ENCODE measurements around the gene RELN. TPM values are rescaled to one million over a fixed set of nuclear protein-coding genes. Genes with fewer than 3 reads are reported as not detected.

The RELN gene
- total and polyA plus RNA-seq, 10 of the 15 experiments (the other 5 are each of a cell fraction or from before 2014, with no cell fraction given), result 0.11 to 0.21 TPM; not detected in 8

GRCh38 chr7:103987451-103987850 is 2.0 kb downstream of the RELN start (continued):
- TF ChIP-seq FOXM1 (IDR thresholded peaks at IDR 0.05; ENCODE audit: low read depth, low read length) (no peak), ESRRA (IDR thresholded peaks at IDR 0.05; ENCODE audit: low read length) (no peak), JUNB (IDR thresholded peaks at IDR 0.05) (no peak), KDM1A (IDR thresholded peaks at IDR 0.05; ENCODE audit: borderline replicate concordance) (no peak), BCL11A (IDR thresholded peaks at IDR 0.05; ENCODE audit: low read depth, low read length) (no peak), TAF1 (IDR thresholded peaks at IDR 0.05; ENCODE audit: borderline replicate concordance, low read depth, low read length) (no peak), WRNIP1 (IDR thresholded peaks at IDR 0.05; ENCODE audit: borderline replicate concordance, low read depth, low read length) (no peak), EZH2 (IDR thresholded peaks at IDR 0.05; ENCODE audit: borderline replicate concordance, control insufficient read depth, low read depth, low read length) (no peak)
- TF ChIP-seq, protein P1, sequence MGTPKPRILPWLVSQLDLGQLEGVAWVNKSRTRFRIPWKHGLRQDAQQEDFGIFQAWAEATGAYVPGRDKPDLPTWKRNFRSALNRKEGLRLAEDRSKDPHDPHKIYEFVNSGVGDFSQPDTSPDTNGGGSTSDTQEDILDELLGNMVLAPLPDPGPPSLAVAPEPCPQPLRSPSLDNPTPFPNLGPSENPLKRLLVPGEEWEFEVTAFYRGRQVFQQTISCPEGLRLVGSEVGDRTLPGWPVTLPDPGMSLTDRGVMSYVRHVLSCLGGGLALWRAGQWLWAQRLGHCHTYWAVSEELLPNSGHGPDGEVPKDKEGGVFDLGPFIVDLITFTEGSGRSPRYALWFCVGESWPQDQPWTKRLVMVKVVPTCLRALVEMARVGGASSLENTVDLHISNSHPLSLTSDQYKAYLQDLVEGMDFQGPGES (IDR thresholded peaks at IDR 0.05), result no peak

DNA sequence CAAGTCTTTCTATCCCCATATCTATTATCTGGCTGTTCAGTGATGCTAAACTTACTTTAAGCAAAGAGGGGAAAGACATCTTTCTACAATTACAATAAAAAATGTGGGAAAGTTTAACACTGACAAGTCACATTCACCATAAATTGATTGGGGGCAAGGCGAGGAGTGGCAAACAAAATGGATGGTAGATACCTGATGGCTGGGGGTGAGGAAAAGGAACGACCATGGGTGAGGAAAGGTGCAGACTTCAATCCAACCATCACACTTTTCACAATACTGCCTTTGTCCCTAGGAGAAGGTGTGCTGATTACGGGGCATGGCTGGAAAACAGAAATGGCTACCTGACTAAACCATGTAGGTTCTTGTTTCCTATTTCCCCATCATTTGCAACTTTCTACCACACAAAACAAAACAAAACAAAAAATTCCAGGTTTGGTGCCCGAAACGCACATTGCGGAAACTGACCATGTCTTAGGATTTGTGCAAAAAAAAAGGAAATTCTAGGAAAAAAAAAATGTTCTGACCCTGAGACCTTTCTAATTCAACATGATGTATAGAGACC is 3.8 kb downstream of the RELN start:
- BruUV-seq (replicated peaks), result no TSS peak
- no peaks in the 10 kb centered on the region for H4K20me1 ChIP-seq (ENCODE audit: control insufficient read depth, insufficient read depth)
- intact Hi-C loops (cut with micrococcal nuclease; ENCODE audit: unreplicated experiment), result no loop called here
- DNase-seq (ENCODE audit: low read depth, low spot score), result no peak
- H3K4me1 ChIP-seq (ENCODE audit: control insufficient read depth, insufficient read depth, low read length), result no peaks in the 10 kb centered on the region
- RAD21 ChIA-PET (ENCODE audit: unreplicated experiment), result no interaction called here
- no peaks in the 10 kb centered on the region for H3K9me3 ChIP-seq (replicated peaks; ENCODE audit: control insufficient read depth, insufficient read depth, low read length)
- H3K9ac ChIP-seq (ENCODE audit: control insufficient read depth, insufficient read depth, low read length), result no peak overlapping the region
- H3K79me2 ChIP-seq (ENCODE audit: control insufficient read depth, insufficient read depth, low read length), result no peaks in the 10 kb centered on the region
- no peak overlapping the region for H3K27ac ChIP-seq (ENCODE audit: control insufficient read depth, insufficient read depth)
- POLR2A ChIA-PET, result no interaction called here
- no peak overlapping the region for H3K4me2 ChIP-seq (ENCODE audit: control insufficient read depth, insufficient read depth)
- SMC1A ChIA-PET (ENCODE audit: uncharacterized antibody, unreplicated experiment), result no interaction called here
- no peak overlapping the region for H2AFZ ChIP-seq (ENCODE audit: control insufficient read depth, low read depth, low read length)
- H3K4me3 ChIP-seq, result no peak overlapping the region
- peaks cover 4 to 5% of the 10 kb centered on the region in 2 experiments for H3K27me3 ChIP-seq (replicated peaks in 1 of 2; ENCODE audit: control insufficient read depth in 2 of 2, insufficient read depth in 2 of 2, low read length in 1 of 2)
- CTCF ChIA-PET, result interaction anchor here (1.2 kb wide), 1 partner anchor 19 kb away, joined by 3 read pairs; no protein-coding TSS in a partner anchor
- no peak for FAIRE-seq
- 33% methylated on average over 6 of the region's 6 CpGs for WGBS (ENCODE audit: insufficient coverage, insufficient replicate concordance, low lambda C conversion rate, missing lambda C conversion rate)
- in situ Hi-C loops (cut with MboI), result no loop called here
- ATAC-seq, result no peak
- no peaks in the 10 kb centered on the region for H3K36me3 ChIP-seq (ENCODE audit: control insufficient read depth in 2 of 2, insufficient read depth in 2 of 2, low read length in 1 of 2)
- TF ChIP-seq KAT2A (conservative IDR thresholded peaks at IDR 0.05; ENCODE audit: control insufficient read depth, low read depth, low read length) (no peak), SMARCA5 (IDR thresholded peaks at IDR 0.05) (no peak), HDAC2 (IDR thresholded peaks at IDR 0.05) (no peak), SUPT20H (IDR thresholded peaks at IDR 0.05; ENCODE audit: borderline replicate concordance, control insufficient read depth, low read depth, low read length) (no peak), ZNF217 (IDR thresholded peaks at IDR 0.05) (no peak), ZNF207 (IDR thresholded peaks at IDR 0.05; ENCODE audit: borderline replicate concordance) (no peak), MTA3 (IDR thresholded peaks at IDR 0.05; ENCODE audit: borderline replicate concordance, low read length) (no peak), ETV6 (conservative IDR thresholded peaks at IDR 0.05 in 1 of 2, IDR thresholded peaks at IDR 0.05 in 1 of 2; ENCODE audit: borderline replicate concordance in 1 of 2, low read depth in 1 of 2) (no peak), SMAD5 (IDR thresholded peaks at IDR 0.05; ENCODE audit: low read depth) (no peak)
- TF ChIP-seq, protein P2, sequence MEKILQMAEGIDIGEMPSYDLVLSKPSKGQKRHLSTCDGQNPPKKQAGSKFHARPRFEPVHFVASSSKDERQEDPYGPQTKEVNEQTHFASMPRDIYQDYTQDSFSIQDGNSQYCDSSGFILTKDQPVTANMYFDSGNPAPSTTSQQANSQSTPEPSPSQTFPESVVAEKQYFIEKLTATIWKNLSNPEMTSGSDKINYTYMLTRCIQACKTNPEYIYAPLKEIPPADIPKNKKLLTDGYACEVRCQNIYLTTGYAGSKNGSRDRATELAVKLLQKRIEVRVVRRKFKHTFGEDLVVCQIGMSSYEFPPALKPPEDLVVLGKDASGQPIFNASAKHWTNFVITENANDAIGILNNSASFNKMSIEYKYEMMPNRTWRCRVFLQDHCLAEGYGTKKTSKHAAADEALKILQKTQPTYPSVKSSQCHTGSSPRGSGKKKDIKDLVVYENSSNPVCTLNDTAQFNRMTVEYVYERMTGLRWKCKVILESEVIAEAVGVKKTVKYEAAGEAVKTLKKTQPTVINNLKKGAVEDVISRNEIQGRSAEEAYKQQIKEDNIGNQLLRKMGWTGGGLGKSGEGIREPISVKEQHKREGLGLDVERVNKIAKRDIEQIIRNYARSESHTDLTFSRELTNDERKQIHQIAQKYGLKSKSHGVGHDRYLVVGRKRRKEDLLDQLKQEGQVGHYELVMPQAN (conservative IDR thresholded peaks at IDR 0.05), result no peak
- TF ChIP-seq, protein P3, sequence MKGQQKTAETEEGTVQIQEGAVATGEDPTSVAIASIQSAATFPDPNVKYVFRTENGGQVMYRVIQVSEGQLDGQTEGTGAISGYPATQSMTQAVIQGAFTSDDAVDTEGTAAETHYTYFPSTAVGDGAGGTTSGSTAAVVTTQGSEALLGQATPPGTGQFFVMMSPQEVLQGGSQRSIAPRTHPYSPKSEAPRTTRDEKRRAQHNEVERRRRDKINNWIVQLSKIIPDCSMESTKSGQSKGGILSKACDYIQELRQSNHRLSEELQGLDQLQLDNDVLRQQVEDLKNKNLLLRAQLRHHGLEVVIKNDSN (IDR thresholded peaks at IDR 0.05; ENCODE audit: borderline replicate concordance, extremely low read length, insufficient read depth, low read depth, low read length), result no peak
- TF ChIP-seq, protein P4, sequence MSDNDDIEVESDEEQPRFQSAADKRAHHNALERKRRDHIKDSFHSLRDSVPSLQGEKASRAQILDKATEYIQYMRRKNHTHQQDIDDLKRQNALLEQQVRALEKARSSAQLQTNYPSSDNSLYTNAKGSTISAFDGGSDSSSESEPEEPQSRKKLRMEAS (IDR thresholded peaks at IDR 0.05; ENCODE audit: low read depth, low read length), result no peak

Measured in GM12878 (cell line).